Immature natural killer cell (primary cell): ENCODE measurements around the gene LCT. TPM values are rescaled to one million over a fixed set of nuclear protein-coding genes. Genes with fewer than 3 reads are reported as not detected.
"Not testable (repeated sequence)": the region's sequence is repeated elsewhere in the genome, so short reads cannot be mapped to it uniquely, and the experiment has no call there.

ENCODE experiments used
- DNase-seq, 3 donors: peaks; one replicate each; pipeline ENCODE4 v3.0.0; 2022; ENCODE audit warnings: mixed read lengths in 1 of 3
- H3K27ac Mint-ChIP-seq, 6 donors: one replicate each; pipeline ENCODE4 v1.8.0; 2020; ENCODE audit warnings: mixed read lengths in 6 of 6, mild to moderate bottlenecking in 5 of 6, inconsistent platforms in 4 of 6, moderate library complexity in 3 of 6
- H3K27me3 Mint-ChIP-seq, 3 donors: one replicate each; pipeline ENCODE4 v1.8.0; 2020 to 2021; ENCODE audit warnings: low read depth in 3 of 3, mild to moderate bottlenecking in 3 of 3, mixed read lengths in 3 of 3, moderate library complexity in 3 of 3, inconsistent platforms in 1 of 3
- H3K36me3 Mint-ChIP-seq, 3 donors: one replicate each; pipeline ENCODE4 v1.8.0; 2020; ENCODE audit warnings: mixed read lengths in 3 of 3, inconsistent platforms in 2 of 3, mild to moderate bottlenecking in 2 of 3
- H3K4me1 Mint-ChIP-seq, 2 donors: one replicate each; pipeline ENCODE4 v1.8.0; 2020; ENCODE audit warnings: inconsistent platforms in 2 of 2, mild to moderate bottlenecking in 2 of 2, mixed read lengths in 2 of 2, moderate library complexity in 1 of 2
- H3K4me3 Mint-ChIP-seq, 5 donors: one replicate each; pipeline ENCODE4 v1.8.0; 2020; ENCODE audit warnings: mild to moderate bottlenecking in 5 of 5, mixed read lengths in 5 of 5, inconsistent platforms in 3 of 5, moderate library complexity in 3 of 5
- H3K9me3 Mint-ChIP-seq, 6 donors: one replicate each; pipeline ENCODE4 v1.8.0; 2020; ENCODE audit warnings: mild to moderate bottlenecking in 6 of 6, mixed read lengths in 6 of 6, inconsistent platforms in 4 of 6, moderate library complexity in 3 of 6
- polyA plus RNA-seq, 3 donors: library from polyadenylated mRNA; unstranded; fragments of 300-500 nt; fragmentation: Illumina TruSeq; gene quantifications; one replicate each; pipeline ENCODE4 v1.2.3, GENCODE V29; 2021

The LCT gene
- polyA plus RNA-seq, 3 donors from 2014 or later: not detected

DNA sequence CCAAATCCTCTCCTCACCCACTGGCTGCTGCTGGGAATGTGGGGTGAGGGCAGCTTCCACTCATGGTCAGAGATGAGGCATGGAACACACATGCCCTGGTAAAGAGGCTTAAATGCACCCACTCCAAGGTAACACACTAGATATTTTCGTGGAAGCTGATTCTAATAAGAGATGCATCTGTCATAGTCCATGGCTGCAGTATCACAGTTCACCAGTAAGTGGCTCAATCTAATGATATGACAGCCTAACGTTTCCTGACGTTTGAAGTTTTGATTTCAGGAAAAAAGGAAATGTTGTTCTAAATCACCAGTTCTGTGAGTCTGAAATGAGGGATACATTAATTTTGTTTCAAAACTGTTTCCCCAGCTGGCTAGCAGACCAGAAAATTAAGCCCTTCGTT lies 38.2 kb downstream of the LCT start:
- H3K27me3 Mint-ChIP-seq: peaks cover 0 to 2% (median 0%) of the 10 kb centered on the region in 3 donors
- H3K4me3 Mint-ChIP-seq: no peak overlapping the region
- H3K27ac Mint-ChIP-seq: no peak overlapping the region
- DNase-seq: no peak
- H3K4me1 Mint-ChIP-seq: peaks cover 3 to 6% of the 10 kb centered on the region in 2 donors
- H3K9me3 Mint-ChIP-seq: peaks cover 0 to 11% (median 4%) of the 10 kb centered on the region in 6 donors
- H3K36me3 Mint-ChIP-seq: peaks cover 0 to 12% (median 5%) of the 10 kb centered on the region in 3 donors

DNA sequence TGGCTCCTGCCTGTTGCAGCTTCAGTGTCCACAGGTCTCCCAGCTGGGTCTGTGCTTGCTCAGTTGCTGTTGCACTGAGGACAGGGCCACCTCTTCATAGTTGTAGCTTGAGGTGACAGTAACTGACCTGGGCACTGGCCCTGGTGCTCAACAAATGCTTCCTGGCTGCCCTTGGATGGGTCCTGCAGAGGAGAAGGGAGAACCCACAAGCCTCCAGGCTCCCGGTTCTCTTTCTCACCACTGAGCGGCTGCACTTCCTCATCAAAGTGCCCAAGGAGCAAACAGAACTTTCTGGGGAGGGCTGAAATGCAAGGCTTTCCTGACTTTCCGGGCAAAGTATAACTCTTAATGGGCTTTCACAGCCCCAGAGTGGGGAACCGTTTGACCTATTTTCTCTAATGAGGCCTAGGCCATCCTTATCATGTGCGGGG lies 38.7 kb downstream of the LCT start:
- Mint-ChIP-seq H3K4me3 (no peak overlapping the region), H3K27me3 (peaks cover 0 to 2% (median 0%) of the 10 kb centered on the region in 3 donors), H3K36me3 (peaks cover 0 to 12% (median 5%) of the 10 kb centered on the region in 3 donors), H3K27ac (no peak overlapping the region), H3K4me1 (peaks cover 3 to 6% of the 10 kb centered on the region in 2 donors), H3K9me3 (peaks cover 0 to 11% (median 4%) of the 10 kb centered on the region in 6 donors)
- DNase-seq: no peak

DNA sequence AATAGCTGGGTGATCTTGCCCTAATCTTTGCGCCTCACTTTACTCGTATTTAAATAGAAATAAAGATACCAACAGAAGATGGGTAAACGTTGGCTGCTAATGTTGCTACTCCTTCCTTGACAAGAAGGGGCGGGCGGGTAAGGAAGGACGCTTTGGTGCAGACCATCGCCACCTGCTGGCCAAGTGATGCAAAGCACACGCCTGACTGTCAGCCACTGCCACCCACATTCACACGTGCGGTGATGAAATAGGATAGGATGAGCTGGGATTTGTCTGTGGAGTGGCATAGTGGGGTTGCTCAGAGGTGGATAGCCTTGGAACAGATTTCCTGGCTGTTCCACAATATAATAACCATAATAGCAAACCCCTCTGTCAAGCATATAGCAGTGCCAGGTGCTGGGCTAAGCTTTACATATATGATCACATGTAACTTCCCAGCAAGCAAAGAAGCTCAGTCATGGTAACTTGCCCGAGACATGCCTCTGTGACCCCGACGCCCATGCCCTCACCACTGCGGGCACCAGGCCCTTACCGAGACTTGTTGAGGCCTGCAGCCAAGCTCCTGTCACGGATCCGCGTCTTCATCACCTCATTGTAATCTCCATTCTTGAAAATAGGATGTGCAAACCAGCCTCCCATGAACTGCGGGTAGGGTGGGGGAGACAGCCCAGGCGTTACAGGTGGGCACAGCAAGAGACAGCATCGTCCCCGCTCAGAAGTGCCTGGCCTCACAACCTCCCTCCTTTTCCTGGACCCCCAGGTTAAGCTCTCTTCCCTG lies 39.3 kb downstream of the LCT start:
- no peak overlapping the region for H3K27ac Mint-ChIP-seq
- H3K9me3 Mint-ChIP-seq: peaks cover 0 to 11% (median 4%) of the 10 kb centered on the region in 6 donors
- H3K4me1 Mint-ChIP-seq: peaks cover 6 to 12% of the 10 kb centered on the region in 2 donors
- no peak overlapping the region for H3K4me3 Mint-ChIP-seq
- DNase-seq: peak; percentile 49 to 68 (median 63)
- H3K36me3 Mint-ChIP-seq: peaks cover 0 to 12% (median 5%) of the 10 kb centered on the region in 3 donors
- H3K27me3 Mint-ChIP-seq: peaks cover 0 to 4% (median 0%) of the 10 kb centered on the region in 3 donors

DNA sequence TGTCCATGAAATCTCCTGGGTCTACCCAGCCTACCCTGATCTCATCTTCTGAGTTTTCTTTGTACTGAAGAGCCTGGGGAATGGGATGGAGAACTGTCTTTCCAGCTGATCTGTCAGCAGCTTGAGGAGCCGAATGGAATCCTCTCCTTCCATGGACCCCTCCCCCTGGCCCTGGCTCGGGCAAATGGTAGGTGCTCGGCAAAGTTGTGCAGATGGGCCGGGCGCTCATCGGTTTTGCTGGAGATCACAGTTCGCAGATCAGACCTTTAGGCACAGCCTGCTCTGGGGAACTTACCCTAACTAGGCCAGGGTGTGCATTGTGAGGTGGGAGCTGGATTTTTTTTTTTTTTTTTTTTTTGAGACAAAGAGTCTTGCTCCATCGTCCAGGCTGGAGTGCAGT lies 40.4 kb downstream of the LCT start:
- Mint-ChIP-seq H3K4me1 (peaks cover 13 to 23% of the 10 kb centered on the region in 2 donors), H3K36me3 (peaks cover 0 to 9% (median 5%) of the 10 kb centered on the region in 3 donors), H3K4me3 (no peak overlapping the region), H3K27me3 (peaks cover 0 to 6% (median 0%) of the 10 kb centered on the region in 3 donors), H3K27ac (no peak overlapping the region), H3K9me3 (peaks cover 0 to 11% (median 4%) of the 10 kb centered on the region in 6 donors)
- DNase-seq: no peak

DNA sequence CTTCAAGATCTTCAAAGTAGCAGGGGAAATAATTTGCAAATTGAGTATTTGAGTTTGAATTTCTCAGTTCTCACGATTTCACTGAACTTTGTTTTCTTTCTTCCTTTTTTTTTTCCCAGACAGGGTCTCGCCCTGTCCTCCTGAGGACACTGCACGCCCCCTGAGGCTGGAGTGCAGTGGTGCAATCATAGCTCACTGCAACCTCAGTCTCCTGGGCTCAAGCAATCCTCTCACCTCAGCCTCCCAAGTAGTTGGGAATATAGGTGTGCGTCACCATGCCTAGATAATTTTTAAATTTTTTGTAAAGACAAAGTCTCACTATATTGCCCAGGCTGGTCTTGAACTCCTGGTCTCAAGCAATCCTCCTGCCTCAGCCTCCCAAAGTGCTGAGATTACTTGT lies 41.3 kb downstream of the LCT start:
- H3K27me3 Mint-ChIP-seq, DNase-seq, H3K9me3 Mint-ChIP-seq, H3K36me3 Mint-ChIP-seq, H3K4me3 Mint-ChIP-seq, H3K27ac Mint-ChIP-seq: not testable (repeated sequence)
- H3K4me1 Mint-ChIP-seq: peaks cover 13 to 28% of the 10 kb centered on the region in 2 donors

DNA sequence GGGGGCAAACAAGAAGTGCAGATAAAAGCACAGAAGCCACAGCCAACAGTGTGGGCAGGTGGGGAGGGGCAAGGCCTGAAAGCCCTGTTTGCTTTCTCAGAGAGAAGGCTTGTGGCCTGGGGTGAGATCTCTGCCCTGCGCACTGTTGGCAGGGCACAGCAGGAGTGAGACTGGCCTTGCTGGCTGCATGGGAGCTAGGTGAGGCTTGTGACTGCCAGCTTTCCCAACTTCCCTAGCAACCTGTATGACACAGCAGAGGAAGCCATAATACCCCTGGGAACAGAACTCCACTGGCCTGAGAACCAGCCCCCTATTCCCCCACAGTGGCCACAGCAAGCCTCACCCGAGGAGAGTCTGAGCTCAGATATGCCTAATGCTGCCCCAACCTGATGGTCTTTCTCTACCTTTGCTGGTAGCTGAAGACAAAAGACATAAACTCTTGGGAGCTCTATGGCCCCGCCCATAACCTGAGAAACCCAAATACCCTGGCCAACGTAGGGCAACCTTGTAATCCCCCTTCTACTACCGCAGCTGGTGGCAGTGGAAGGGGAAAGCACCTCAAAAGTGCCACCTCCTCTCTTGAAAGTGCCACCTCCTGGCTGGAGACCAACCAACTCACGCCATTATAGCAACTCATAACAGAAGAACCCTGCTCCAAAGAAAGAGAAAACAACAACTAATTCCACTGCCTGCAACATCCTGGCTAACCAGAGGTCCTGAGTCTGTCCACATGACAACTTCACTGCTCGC lies 44.4 kb downstream of the LCT start:
- Mint-ChIP-seq H3K9me3 (no peaks in the 10 kb centered on the region), H3K4me3 (peak overlapping the region in 4 of 5 donors; percentile 5 to 35 (median 14)), H3K27me3 (peaks cover 0 to 6% (median 0%) of the 10 kb centered on the region in 3 donors), H3K36me3 (peaks cover 0 to under 1% (median 0%) of the 10 kb centered on the region in 3 donors), H3K4me1 (peaks cover 13 to 26% of the 10 kb centered on the region in 2 donors), H3K27ac (peak overlapping the region; percentile 47 to 81 (median 66))
- peak; percentile 18 to 32 (median 20) for DNase-seq

DNA sequence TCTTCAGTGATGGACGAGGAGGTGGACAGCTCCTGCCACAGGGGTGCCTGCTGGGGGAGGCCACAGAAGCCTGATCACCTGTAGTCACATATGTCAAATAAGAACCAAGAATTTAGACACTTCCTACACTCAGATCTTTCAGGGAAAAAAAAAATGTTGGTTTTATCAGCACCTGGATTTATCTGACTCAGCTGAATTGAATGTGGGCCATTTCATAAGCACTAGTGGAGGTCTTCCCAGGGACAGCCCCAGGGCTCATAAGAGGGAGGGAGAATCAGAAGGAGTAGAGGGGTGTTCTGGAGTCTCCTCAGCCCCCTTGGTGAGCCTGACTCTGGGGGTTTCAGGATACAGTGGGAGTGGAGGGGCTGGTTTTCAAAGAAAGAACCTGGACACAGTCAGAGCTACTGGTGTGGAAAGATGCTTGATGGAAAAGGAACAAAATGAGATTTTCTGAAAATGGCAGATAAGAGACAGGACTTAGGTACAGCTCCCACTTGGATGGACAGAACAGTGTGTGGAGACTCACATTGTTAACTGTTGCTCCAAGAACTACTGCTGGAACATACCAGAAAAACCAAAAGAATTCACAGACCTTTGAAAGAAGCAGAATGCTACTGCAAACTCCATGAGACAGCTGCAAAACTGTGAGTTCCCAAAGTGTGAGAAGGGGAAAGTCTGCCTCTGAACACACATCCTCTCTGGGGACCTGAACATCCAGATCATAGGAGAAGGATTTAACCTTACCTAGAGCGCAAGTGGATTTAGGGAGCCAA lies 45.4 kb downstream of the LCT start:
- peaks cover 0 to 4% (median 0%) of the 10 kb centered on the region in 3 donors for H3K27me3 Mint-ChIP-seq
- H3K36me3 Mint-ChIP-seq: peaks cover 0 to 7% (median 0%) of the 10 kb centered on the region in 3 donors
- no peaks in the 10 kb centered on the region for H3K9me3 Mint-ChIP-seq
- DNase-seq: no peak
- H3K27ac Mint-ChIP-seq: peak overlapping the region in 2 of 6 donors; percentile 53 to 81
- peaks cover 11 to 22% of the 10 kb centered on the region in 2 donors for H3K4me1 Mint-ChIP-seq
- peak overlapping the region in 2 of 5 donors; percentile 8 to 16 for H3K4me3 Mint-ChIP-seq

DNA sequence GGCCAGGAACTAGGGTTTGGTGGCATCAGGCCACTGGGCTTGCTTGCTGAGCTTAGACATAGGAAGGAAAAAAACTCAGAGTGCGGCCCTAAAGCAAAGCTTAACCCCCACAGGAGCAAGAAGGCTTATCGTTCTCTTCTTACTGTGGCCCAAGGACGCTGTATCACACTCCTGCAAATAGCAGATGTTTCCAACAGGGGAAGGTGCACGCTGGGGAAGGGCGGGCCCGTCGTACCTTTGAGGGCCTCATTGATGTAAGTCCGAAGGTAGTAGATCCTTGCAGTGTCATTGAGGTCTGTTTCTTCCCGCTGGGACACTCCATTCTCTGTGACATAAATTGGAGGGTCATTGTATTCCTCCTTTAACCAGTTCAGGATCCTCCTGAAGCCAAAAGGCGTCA lies 46.6 kb downstream of the LCT start:
- H3K4me3 Mint-ChIP-seq: no peak overlapping the region
- H3K27ac Mint-ChIP-seq: no peak overlapping the region

DNA sequence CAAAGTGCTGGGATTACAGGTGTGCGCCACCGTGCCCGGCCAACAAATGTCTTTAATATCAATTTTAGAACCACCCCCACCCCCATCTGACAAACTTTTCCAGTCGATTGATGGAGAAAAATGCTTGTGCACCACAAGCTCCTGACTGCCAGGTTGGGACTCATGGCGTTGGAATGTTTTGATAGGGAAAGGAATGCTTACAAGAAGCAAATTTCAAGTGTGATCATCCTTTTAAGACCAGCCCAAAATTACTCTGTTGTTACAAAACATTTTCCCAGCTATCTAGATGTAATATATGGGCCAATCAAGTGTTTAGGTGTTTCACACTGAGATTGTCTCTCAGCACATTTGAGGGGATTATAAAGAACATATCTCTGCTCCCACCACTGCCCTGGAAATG lies 50.2 kb downstream of the LCT start:
- H3K36me3 Mint-ChIP-seq: peaks cover 17 to 34% (median 32%) of the 10 kb centered on the region in 3 donors

More for the DNA sequence above, 46.6 kb downstream of the LCT start:
- Mint-ChIP-seq H3K9me3 (no peaks in the 10 kb centered on the region), H3K27me3 (peaks cover 0 to 4% (median 0%) of the 10 kb centered on the region in 3 donors), H3K4me1 (peaks cover 11 to 22% of the 10 kb centered on the region in 2 donors), H3K36me3 (peaks cover 4 to 11% (median 5%) of the 10 kb centered on the region in 3 donors)
- DNase-seq: no peak

DNA sequence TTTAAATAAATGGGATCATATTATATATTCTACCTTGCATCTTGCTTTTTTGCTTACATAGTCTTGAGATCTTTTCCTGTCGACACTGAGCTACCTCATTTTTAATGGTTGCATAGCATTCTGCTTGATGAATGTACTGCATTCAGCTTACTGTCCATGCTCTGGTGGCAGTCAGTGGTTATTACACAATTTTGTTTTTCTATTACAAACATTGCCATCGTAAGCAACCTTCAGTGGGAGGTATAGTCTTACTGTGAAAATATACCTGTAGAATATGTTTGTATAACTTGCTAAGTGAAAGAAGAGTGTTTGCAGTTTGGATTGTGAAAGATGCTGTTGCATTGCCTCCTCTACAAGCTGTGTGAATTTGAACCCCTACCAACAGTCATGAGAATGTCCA lies 52.0 kb downstream of the LCT start:
- Mint-ChIP-seq H3K4me1 (no peaks in the 10 kb centered on the region), H3K9me3 (no peaks in the 10 kb centered on the region), H3K27ac (peak overlapping the region in 3 of 6 donors; percentile 9 to 17 (median 11)), H3K36me3 (peaks cover 17 to 47% (median 46%) of the 10 kb centered on the region in 3 donors), H3K4me3 (no peak overlapping the region), H3K27me3 (peaks cover 0 to 1% (median 0%) of the 10 kb centered on the region in 3 donors)
- no peak for DNase-seq

More for the DNA sequence above, 50.2 kb downstream of the LCT start:
- Mint-ChIP-seq H3K9me3 (no peaks in the 10 kb centered on the region), H3K27me3 (peaks cover 0 to under 1% (median 0%) of the 10 kb centered on the region in 3 donors), H3K27ac (no peak overlapping the region), H3K4me1 (peaks cover 0 to 7% of the 10 kb centered on the region in 2 donors), H3K4me3 (no peak overlapping the region)
- no peak for DNase-seq

DNA sequence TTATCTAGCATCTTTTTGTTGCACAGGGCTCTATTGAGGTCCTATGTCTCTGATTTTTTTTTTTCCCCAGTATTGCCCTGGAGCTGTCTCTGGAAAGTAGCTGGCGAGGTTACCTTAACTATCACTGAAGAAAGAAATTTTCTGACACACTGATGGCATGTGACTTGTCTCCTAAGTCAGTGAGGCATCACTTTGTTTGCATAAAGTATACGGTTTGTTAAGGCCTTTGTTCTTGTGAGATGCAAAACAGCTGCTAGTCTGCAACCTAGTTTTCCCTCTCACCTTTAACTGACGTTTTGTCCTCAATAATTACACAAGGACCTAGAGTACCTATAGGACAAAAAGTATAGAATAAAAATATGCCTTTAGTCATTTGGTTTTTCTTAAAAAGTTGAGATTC lies 53.5 kb downstream of the LCT start:
- peak overlapping the region in 3 of 6 donors; percentile 4 to 49 (median 42) for H3K27ac Mint-ChIP-seq
- no peak for DNase-seq
- no peak overlapping the region for H3K4me3 Mint-ChIP-seq
- H3K9me3 Mint-ChIP-seq: no peaks in the 10 kb centered on the region
- H3K27me3 Mint-ChIP-seq: peaks cover 0 to 1% (median 0%) of the 10 kb centered on the region in 3 donors
- H3K36me3 Mint-ChIP-seq: peaks cover 18 to 48% (median 47%) of the 10 kb centered on the region in 3 donors
- H3K4me1 Mint-ChIP-seq: no peaks in the 10 kb centered on the region

DNA sequence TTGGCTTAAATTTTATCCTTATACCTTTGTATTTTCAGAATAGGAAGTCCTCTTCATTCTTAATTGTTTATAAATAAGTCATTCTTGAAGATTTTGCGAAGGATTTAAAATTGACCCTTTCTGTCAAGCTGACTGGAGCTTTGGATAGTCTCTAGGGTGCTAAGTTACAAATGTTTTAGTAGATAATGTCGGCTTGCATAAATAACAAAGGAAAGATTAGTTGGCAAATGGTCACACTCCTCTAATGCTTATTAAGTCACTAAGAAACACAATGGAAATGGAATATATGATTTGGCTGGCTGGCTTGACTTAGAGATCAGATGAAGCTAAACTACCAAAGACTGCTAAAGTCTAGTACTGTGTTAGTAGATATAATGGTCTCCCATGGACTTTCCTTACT lies 54.8 kb downstream of the LCT start:
- Mint-ChIP-seq H3K4me1 (no peaks in the 10 kb centered on the region), H3K27ac (peak overlapping the region in 3 of 6 donors; percentile 3 to 58 (median 10)), H3K9me3 (no peaks in the 10 kb centered on the region), H3K36me3 (peaks cover 22 to 55% (median 43%) of the 10 kb centered on the region in 3 donors), H3K27me3 (peaks cover 0 to 1% (median 0%) of the 10 kb centered on the region in 3 donors), H3K4me3 (no peak overlapping the region)
- DNase-seq: no peak

DNA sequence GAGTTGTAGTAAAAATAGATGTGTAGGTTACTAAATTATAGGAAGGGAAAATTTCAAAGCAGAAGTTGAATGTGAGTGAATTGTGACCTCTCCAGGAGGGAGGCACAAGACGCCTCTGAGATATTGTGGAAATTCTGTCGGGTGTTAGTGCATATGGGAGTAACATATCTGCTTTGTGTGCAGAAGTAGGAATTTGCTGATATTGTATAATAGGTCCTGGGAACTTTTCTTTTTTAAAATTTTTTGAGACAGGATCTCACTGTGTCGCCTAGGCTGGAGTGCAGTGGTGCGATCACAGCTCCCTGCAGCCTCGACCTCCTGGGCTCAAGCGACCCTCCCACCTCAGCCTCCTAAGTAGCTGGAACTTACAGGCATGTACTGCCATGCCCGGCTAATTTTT lies 60.6 kb downstream of the LCT start:
- H3K9me3 Mint-ChIP-seq: no peaks in the 10 kb centered on the region
- peaks cover 0 to 3% (median 0%) of the 10 kb centered on the region in 3 donors for H3K27me3 Mint-ChIP-seq
- H3K27ac Mint-ChIP-seq: no peak overlapping the region
- peaks cover 16 to 48% (median 28%) of the 10 kb centered on the region in 3 donors for H3K36me3 Mint-ChIP-seq
- H3K4me1 Mint-ChIP-seq: no peaks in the 10 kb centered on the region
- no peak for DNase-seq
- H3K4me3 Mint-ChIP-seq: no peak overlapping the region
